ACHN (cell line): ENCODE measurements around the gene CWF19L1.
A peak's percentile ranks its signal among the peaks of the same experiment; 100 is the strongest.
"Not testable (repeated sequence)": the region's sequence is repeated elsewhere in the genome, so short reads cannot be mapped to it uniquely, and the experiment has no call there.

Experiments
- DNase-seq: peaks from one replicate; pipeline ENCODE4 v3.0.0-alpha.2; 2015
- in situ Hi-C: cut with HindIII; loops from 2 replicates; pipeline ENCODE4 v1.10.0; 2017; ENCODE audit warnings: low sequenced_read_pairs, low pct_ligation_motif_present, low pct_unique_long_range_greater_than_20kb

Gene CWF19L1

GRCh38 chr10:100276971-100277370 lies 9.5 kb upstream of the CWF19L1 start:
- DNase-seq, in situ Hi-C loops: not testable (repeated sequence)

- in situ Hi-C loops = no loop called here
- no peak for DNase-seq
Observed at GRCh38 chr10:100265821-100266485, 1.5 kb downstream of the CWF19L1 start.

GRCh38 chr10:100254191-100254590 lies 13.2 kb downstream of the CWF19L1 start:
- in situ Hi-C loops = no loop called here
- DNase-seq = no peak

GRCh38 chr10:100253041-100253440 lies 14.4 kb downstream of the CWF19L1 start:
- in situ Hi-C loops = no loop called here

GRCh38 chr10:100248820-100249219 lies 18.6 kb downstream of the CWF19L1 start:
- DNase-seq = no peak
- in situ Hi-C loops = no loop called here

More at GRCh38 chr10:100253041-100253440, 14.4 kb downstream of the CWF19L1 start:
- DNase-seq = no peak

GRCh38 chr10:100245484-100246220 lies 21.8 kb downstream of the CWF19L1 start:
- in situ Hi-C loops = no loop called here
- DNase-seq = no peak

- in situ Hi-C loops = no loop called here
- no peak for DNase-seq
Observed at GRCh38 chr10:100239851-100240250, 27.6 kb downstream of the CWF19L1 start.

- no peak for DNase-seq
- in situ Hi-C loops = no loop called here
Observed at GRCh38 chr10:100238429-100238828, 29.0 kb downstream of the CWF19L1 start.

- DNase-seq = no peak
- in situ Hi-C loops = no loop called here
Observed at GRCh38 chr10:100232101-100232500, 35.3 kb downstream of the CWF19L1 start.

GRCh38 chr10:100229819-100230422 lies 37.5 kb downstream of the CWF19L1 start:
- no peak for DNase-seq
- in situ Hi-C loops = no loop called here

GRCh38 chr10:100223879-100224278 lies 43.6 kb downstream of the CWF19L1 start:
- no peak for DNase-seq
- in situ Hi-C loops = no loop called here

- in situ Hi-C loops = no loop called here
Observed at GRCh38 chr10:100222529-100222928, 44.9 kb downstream of the CWF19L1 start.

GRCh38 chr10:100216006-100216405 lies 51.4 kb downstream of the CWF19L1 start:
- in situ Hi-C loops = no loop called here
- DNase-seq = no peak

More at GRCh38 chr10:100222529-100222928, 44.9 kb downstream of the CWF19L1 start:
- DNase-seq = no peak

GRCh38 chr10:100209303-100209702 lies 58.1 kb downstream of the CWF19L1 start:
- in situ Hi-C loops = no loop called here
- DNase-seq = peak; percentile 48

- in situ Hi-C loops = no loop called here
- DNase-seq = peak; percentile 60
Observed at GRCh38 chr10:100208276-100208675, 59.2 kb downstream of the CWF19L1 start.

GRCh38 chr10:100204370-100204769 lies 63.1 kb downstream of the CWF19L1 start:
- DNase-seq = no peak
- in situ Hi-C loops = no loop called here

GRCh38 chr10:100201549-100201948 lies 65.9 kb downstream of the CWF19L1 start:
- in situ Hi-C loops = no loop called here
- no peak for DNase-seq

GRCh38 chr10:100194711-100195110 lies 72.7 kb downstream of the CWF19L1 start:
- no peak for DNase-seq
- in situ Hi-C loops = no loop called here

- no peak for DNase-seq
- in situ Hi-C loops = no loop called here
Observed at GRCh38 chr10:100192350-100192749, 75.1 kb downstream of the CWF19L1 start.
